Tongue (tissue), 3 donors: ENCODE measurements around the gene GATAD2A. TPM values are rescaled to one million over a fixed set of nuclear protein-coding genes. Genes with fewer than 3 reads are reported as not detected.

ENCODE experiments used
- DNase-seq: peaks from one replicate; pipeline ENCODE4 v3.0.0-alpha.2; 2015
- small RNA-seq: library from RNA; depleted of rRNA; stranded (forward); fragments of <200 nt; gene quantifications from one replicate; pipeline ENCODE3, GENCODE V24; 2014; ENCODE audit warnings: low replicate concordance
- total RNA-seq: library from RNA; depleted of rRNA; stranded (reverse); fragments of >200 nt; gene quantifications from one replicate; pipeline ENCODE4 v1.2.3, GENCODE V29; 2014

The GATAD2A gene
- total RNA-seq, 1 donor from 2014 or later = 24.0 TPM

DNA sequence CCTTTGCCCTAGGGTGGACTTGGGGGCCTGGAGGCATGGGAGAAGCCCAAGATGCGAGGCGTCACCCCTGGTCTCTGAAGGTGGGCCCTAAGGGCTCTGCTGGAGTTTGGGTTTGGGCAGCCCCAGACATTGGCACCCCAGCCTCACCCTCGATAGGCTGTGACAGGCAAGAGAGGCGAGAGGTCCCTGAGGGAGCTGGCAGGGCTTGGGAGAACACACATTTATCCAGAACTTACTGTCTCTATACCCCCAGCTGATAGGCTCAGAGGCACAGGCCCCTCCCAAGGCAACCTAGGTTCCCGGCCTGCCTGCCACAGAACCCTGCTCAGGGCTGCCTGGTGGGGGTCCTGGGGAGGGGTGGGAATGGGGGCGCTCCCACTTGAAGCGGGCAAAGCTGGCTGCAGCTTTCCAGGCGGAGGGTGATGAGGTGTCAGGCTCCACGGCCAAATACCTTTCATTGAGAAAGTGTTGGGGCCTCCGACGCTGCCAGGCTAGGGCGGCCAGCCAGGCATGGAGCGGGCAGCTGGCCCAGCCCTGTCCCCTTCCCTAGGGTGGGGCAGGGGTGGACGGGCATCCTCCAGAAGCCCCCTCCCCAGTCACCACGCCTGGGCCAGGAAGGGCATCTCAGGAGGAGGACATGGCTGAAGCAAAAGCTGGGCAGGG lies 142.3 kb downstream of the GATAD2A start:
- DNase-seq = no peak

DNA sequence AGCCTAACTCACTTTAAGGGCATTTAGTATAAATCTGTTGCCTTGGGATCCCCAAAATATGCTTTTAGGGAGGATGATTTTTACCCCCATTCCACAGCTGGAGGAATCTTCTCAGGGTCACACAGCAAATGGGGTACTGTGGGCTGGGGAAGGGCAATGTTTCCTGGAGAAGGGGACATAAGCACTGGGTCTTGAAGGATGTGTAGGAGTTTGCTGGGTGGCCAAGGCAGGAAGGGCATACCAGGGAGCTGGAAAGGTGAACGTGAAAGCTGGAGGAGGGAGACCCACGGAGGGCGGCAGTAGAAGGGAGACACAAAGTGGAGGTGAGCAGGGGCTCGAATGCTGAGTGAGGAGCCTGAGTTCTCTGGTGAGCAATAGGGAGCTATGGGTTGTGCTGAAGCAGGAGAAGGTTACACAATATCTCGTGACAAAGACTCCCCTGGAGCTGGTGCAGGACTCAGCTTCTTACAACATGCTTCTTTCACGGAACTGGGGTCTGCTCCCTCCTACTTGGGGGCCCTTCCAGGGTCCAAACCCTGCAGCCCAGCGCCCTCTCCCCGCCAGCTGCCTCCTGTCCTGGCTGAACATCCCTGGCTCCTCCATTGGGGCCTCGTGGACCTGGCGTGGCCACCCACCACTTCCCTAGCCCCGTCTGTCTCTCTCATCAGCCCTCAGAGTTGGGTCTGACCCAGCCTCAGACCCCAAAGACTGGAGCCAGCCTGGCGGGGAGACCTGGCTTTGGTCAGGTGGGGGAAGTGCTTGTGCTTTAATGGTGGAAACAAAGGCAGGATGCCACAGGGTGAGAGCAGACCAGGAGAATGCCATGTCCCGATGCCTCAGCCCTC lies 143.7 kb downstream of the GATAD2A start:
- no peak for DNase-seq

DNA sequence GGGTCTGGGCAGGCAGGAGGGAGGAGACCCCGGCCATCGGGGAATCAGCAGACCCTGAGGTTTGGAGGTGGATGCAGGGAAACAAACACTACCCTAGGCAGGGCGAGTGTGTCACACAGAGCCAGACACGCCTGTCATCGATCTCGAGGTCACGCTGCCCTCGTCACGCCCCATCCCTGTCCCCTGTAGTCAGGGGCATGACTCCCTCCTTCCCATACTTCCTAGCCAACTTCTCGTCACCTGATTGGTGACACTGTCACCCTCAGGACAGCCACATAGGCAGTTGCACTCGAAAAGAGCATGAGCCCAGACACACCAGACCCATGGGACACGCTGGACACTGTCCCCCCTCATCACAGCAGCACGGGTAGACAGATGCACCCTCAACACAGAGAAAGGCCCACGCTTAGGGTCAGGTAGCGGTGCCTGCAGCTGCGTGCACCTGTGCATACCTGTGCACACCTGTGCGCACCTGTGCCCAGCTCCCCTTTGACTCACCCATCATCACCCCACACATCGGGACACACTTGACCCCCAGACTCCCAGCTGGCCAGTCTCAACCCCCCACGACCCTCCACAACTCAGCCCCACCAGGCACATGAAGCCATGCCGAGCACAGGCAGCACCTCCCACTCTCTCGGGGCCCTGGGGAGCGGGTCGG lies 144.5 kb downstream of the GATAD2A start:
- no peak for DNase-seq

DNA sequence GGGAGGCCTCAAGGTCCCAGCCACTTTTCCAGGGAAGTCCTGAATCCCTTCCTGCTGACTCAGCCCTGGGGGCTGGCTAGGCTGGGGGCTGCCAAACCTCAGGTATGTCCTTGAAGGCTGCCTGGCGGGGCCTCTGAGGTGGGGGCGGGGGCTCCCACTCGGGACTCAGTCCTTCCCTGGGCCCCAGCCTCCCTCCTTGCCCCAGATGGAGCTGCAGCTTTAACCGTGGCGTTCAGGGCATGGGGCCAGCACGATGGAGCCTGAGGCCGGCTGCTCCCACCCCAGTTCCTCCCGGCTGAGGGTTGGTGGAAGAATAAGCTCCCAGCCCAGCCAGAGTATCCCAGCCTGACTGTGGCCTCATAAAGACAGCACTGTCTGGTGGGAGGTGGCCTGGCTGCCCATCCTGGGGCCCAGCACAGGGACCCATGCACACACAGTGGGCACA lies 145.0 kb downstream of the GATAD2A start:
- no peak for DNase-seq

DNA sequence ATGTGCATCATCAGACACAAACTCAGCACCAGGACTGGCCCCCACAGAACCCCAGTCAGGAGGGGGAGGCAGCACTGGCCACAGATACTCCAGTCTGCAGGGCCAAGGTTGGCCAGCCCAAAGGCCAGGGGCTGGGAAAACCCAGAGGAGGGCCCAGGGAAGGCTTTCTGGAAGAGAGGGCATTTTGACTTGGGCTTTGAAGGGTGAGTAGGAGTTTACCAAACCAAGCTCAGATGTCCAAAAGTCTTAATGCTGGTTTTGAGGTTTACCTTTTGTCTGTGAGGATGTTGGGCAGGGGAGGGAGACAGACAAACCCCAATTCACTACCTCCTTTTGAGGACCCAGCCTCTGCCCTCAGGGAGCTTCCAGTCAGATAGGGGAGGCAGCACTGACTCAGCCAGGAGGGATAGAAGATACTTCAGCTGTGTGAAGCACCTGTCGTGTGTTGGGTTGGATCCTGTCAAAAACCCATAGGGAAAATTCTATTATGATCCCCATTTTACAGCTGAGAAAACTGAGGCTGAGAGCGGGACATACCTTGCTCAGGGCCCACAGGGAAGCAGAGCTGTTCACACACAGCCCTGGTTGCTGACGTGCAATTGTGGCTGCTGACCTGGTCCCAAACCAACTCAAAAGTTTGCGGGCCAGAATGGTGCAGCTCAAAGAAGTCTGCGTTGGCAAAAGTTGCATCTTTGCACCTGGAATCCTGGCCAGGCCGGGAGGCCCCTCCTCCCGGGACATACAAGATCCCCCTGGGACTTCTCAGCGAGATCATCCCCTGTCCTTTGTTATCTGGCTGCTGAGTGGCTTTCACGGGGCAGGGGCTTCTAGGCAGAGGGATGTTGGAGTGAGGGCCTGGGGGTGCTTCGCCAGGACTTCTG lies 145.7 kb downstream of the GATAD2A start:
- no peak for DNase-seq

DNA sequence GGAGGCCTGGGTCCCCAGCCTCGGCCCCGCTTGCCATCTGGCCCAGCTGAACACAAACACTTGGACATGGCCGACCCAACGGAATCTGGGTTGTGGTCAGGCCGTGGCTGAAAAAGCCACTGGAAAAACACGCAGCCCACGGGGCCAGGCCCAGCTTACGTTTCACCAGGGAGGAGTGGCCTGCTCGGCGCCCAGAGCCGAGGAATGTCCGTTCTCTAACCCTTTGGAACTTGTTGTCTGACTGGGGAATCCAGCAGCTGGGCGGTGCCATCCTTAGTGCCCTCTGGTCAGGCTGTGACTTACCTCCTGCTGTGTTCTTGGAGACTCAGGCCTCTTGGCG lies 146.3 kb downstream of the GATAD2A start:
- no peak for DNase-seq

DNA sequence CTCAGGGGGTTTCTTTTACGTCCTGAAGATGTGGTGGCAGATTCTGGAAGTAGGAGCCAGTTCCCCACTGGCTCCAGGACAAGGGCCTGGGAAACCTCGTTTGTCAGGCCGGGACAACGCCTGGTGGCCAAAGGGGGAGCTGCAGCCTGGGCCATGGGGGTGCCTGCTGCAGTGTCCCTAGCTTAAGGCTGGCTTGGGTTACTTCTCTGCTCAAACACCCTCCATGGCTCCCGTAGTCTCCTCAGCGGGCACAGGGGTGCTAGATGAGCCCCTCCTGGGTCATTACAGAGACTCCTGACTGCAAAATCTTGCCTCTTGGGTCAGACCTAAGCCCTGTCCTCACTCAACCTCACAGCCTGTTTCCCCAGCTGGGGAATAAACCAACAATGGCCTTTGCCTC lies 147.3 kb downstream of the GATAD2A start:
- DNase-seq = no peak

DNA sequence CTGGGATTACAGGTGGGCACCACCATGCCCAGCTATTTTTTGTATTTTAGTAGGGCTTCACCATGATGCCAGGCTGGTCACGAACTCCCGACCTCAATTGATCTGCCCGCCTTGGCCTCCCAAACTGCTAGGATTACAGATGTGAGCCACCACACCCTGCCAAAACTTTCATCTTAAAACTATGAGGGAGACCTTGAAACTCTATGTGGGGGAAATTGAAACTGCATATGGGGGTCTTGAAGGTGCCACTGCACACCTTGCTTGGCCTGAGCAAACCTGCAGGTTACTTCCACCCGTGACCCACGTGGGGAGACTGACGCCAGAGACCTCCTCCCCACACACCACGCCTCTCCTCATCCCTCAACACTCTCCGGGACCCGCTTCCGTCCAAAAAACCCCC lies 148.2 kb downstream of the GATAD2A start:
- DNase-seq = no peak

DNA sequence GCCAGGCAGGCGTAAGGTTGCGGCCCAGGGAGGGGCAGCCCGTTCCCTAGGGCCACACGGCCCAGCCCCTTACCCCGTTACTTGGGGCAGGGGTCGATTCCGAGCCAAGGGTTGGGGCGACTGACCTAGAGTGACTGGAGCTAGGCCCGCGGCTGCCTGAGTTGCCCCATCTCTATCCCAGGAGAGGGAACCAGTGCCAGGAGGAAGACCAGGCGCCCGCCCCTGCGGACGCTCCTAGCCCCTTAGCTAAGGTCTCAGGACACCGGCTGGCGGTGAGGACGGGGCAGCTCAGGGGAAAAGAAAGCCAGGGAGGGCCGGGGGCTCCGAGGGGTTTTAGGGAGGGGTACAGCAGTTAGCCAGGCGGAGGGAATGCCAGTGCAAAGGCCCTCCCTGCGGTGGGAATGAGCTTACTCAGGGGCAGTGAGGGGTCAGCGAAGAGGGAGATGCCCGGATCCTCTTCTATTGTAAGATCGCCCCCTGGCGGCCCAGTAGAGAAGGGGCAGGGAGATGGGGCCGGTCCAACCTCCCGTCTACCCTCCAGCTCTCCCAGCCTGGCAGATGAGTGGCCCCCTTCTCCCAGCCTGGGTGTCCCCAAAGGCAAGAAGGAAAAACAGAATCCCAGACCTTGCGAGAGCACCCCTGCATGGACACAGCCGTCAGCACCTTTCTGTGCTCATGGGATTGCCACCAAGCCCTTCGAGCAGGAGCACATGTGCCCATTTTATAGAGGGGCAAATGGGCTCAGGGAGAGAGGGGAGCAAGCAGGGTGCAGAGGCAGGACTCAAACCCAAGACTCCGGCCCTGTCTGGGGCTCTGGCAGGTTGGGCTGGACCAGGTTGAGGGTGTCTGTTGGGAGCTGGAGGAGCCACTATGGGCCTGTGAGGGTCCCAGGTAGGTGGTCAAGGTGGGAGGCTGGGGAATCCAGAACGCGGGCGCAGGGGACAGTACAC lies 148.9 kb downstream of the GATAD2A start:
- DNase-seq = no peak

DNA sequence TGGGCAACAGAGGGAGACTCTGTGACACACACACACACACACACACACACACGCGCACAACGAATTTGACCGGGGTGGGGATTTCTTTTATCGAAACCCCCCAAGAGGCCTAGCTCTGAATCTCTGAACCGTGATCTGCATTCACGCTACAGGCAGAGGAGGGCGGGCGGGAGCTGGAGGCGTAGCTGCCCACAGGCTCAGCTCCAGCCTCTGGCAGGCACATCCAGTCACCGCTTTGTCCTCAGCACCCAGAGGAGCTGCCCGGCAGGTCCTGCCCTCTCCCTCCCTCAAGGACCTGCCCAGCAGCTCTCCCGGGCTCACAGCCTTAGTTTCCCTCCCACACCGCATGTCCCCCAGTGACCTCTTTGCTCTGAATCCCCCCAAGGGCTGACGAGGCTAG lies 152.6 kb downstream of the GATAD2A start:
- DNase-seq = no peak

Small RNA genes lying within 50 kb of the gene (small RNA-seq; reads per million reads assigned to genes)
- gene MIR640 = not detected

Other genes with a start within 250 kb of the GATAD2A start
- gene MEF2B, start 235.4 kb upstream of the GATAD2A start, total RNA-seq = not detected
- 8.5 TPM for gene BORCS8, start 213.5 kb upstream of the GATAD2A start, total RNA-seq
- gene RFXANK, start 213.4 kb upstream of the GATAD2A start, total RNA-seq = 24.0 TPM
- 6.8 TPM for gene NR2C2AP, start 202.3 kb upstream of the GATAD2A start, total RNA-seq
- under 0.01 TPM for gene NCAN, start 193.7 kb upstream of the GATAD2A start, total RNA-seq
- 1.5 TPM for gene TM6SF2, start 132.4 kb upstream of the GATAD2A start, total RNA-seq
- 16.5 TPM for gene SUGP1, start 85.2 kb upstream of the GATAD2A start, total RNA-seq
- 59.6 TPM for gene MAU2, start 84.8 kb upstream of the GATAD2A start, total RNA-seq
- 1.7 TPM for gene TSSK6, start 109.9 kb downstream of the GATAD2A start, total RNA-seq
- gene NDUFA13, start 110.5 kb downstream of the GATAD2A start, total RNA-seq = 94.5 TPM
- gene YJEFN3, start 123.2 kb downstream of the GATAD2A start, total RNA-seq = 0.62 TPM
- gene CILP2, start 132.6 kb downstream of the GATAD2A start, total RNA-seq = 5.5 TPM
- 2.8 TPM for gene PBX4, start 213.0 kb downstream of the GATAD2A start, total RNA-seq
- 3.3 TPM for gene LPAR2, start 222.5 kb downstream of the GATAD2A start, total RNA-seq
- gene GMIP, start 238.0 kb downstream of the GATAD2A start, total RNA-seq = 8.9 TPM